GM12873 (cell line): ENCODE measurements around the gene ERC2.

ENCODE experiments used
- CTCF ChIP-seq: IDR thresholded peaks from 2 replicates; pipeline ENCODE4 v1.5.1; 2012; ENCODE audit warnings: low read depth, mild to moderate bottlenecking, moderate library complexity, low read length, control low read depth; ENCODE audit not compliant: insufficient read depth; ENCODE audit errors: missing control alignments

The ERC2 gene

GRCh38 chr3:55662683-55663082 is 805.6 kb downstream of the ERC2 start:
- no peak for TF ChIP-seq CTCF

GRCh38 chr3:55661571-55661970 is 806.7 kb downstream of the ERC2 start:
- TF ChIP-seq CTCF: no peak

- TF ChIP-seq CTCF: no peak
Measured at GRCh38 chr3:55661141-55661540, 807.1 kb downstream of the ERC2 start.

- TF ChIP-seq CTCF: no peak
Measured at GRCh38 chr3:55660642-55661041, 807.6 kb downstream of the ERC2 start.

- no peak for TF ChIP-seq CTCF
Measured at GRCh38 chr3:55659701-55660100, 808.6 kb downstream of the ERC2 start.

GRCh38 chr3:55658690-55659562 is 809.3 kb downstream of the ERC2 start:
- TF ChIP-seq CTCF: no peak

- TF ChIP-seq CTCF: no peak
Measured at GRCh38 chr3:55658270-55658669, 810.0 kb downstream of the ERC2 start.
